H1 (cell line): ENCODE results near the gene ASB7. TPM values are rescaled to one million over a fixed set of nuclear protein-coding genes. Genes with fewer than 3 reads are reported as not detected.

ENCODE experiments used
- CTCF ChIA-PET: fragments of 300-600 bp; sonication (Branson Sonifier 250); formaldehyde crosslinking; loops from one replicate; lab custom pipeline; 2021; ENCODE audit not compliant: partially characterized antibody; lab: Charles Lee
- POLR2A ChIA-PET: fragments of 300-600 bp; sonication (Branson Sonifier 250); formaldehyde crosslinking; loops from one replicate; lab custom pipeline; 2021; ENCODE audit warnings: inconsistent platforms; ENCODE audit not compliant: partially characterized antibody; lab: Charles Lee
- DNase-seq, 2 experiments: peaks; one replicate each; pipeline versions ENCODE4 v3.0.0 to v3.0.0-alpha.2; 2010 to 2022; ENCODE audit warnings: low spot score in 2 of 2, low read depth in 1 of 2, mixed read lengths in 1 of 2
- FAIRE-seq: peaks from 2 replicates; lab custom pipeline; 2011; peaks lifted over from hg19 to GRCh38; lab: Jason Lieb, UNC
- H2AFZ ChIP-seq: 2 replicates; pipeline ENCODE4 v1.8.1; 2012; ENCODE audit warnings: low read length, inconsistent platforms
- H2AK5ac ChIP-seq: 2 replicates; pipeline ENCODE4 v1.6.1; 2013; ENCODE audit warnings: low read depth, low read length
- H2BK120ac ChIP-seq: replicated peaks from 2 replicates; pipeline ENCODE3; 2013; ENCODE audit warnings: low read depth, low read length, inconsistent platforms
- H2BK12ac ChIP-seq: 2 replicates; pipeline ENCODE4 v1.6.1; 2013; ENCODE audit warnings: low read depth, low read length
- H2BK15ac ChIP-seq: 2 replicates; pipeline ENCODE4 v1.6.1; 2013; ENCODE audit warnings: low read length
- H2BK20ac ChIP-seq: 2 replicates; pipeline ENCODE4 v1.6.1; 2013; ENCODE audit warnings: low read length
- H2BK5ac ChIP-seq: 2 replicates; pipeline ENCODE4 v1.6.1; 2013; ENCODE audit warnings: low read depth, low read length
- H3K14ac ChIP-seq: 2 replicates; pipeline ENCODE4 v1.6.1; 2013; ENCODE audit warnings: inconsistent platforms; ENCODE audit not compliant: insufficient read length
- H3K18ac ChIP-seq: 2 replicates; pipeline ENCODE4 v1.6.1; 2013; ENCODE audit warnings: low read length; ENCODE audit errors: extremely low read depth
- H3K23ac ChIP-seq: 2 replicates; pipeline ENCODE4 v1.6.1; 2013; ENCODE audit warnings: inconsistent platforms; ENCODE audit not compliant: insufficient read length
- H3K23me2 ChIP-seq: 2 replicates; pipeline ENCODE4 v1.6.1; 2013; ENCODE audit warnings: low read depth, low read length
- H3K27ac ChIP-seq: 2 replicates; pipeline ENCODE4 v1.6.1; 2011; ENCODE audit warnings: low read depth, low read length, inconsistent platforms
- H3K27me3 ChIP-seq, 4 experiments: replicated peaks in 1 of 4; 1 replicate in 1 of 4; 2 replicates in 3 of 4; pipeline versions ENCODE4 v1.6.1 to v1.8.1; 2011 to 2013; ENCODE audit warnings: low read length in 3 of 4, mild to moderate bottlenecking in 3 of 4, inconsistent platforms in 2 of 4, mixed read lengths in 2 of 4, moderate library complexity in 1 of 4; ENCODE audit not compliant: control insufficient read depth in 3 of 4, insufficient read depth in 3 of 4; ENCODE audit errors: extremely low read depth in 1 of 4
- H3K36me3 ChIP-seq, 4 experiments: 2 replicates each; pipeline versions ENCODE4 v1.6.1 to v1.8.1; 2011 to 2013; ENCODE audit warnings: mild to moderate bottlenecking in 4 of 4, low read length in 3 of 4, moderate library complexity in 2 of 4, control low read depth in 1 of 4, inconsistent platforms in 1 of 4; ENCODE audit not compliant: insufficient read depth in 4 of 4, control insufficient read depth in 2 of 4
- H3K4ac ChIP-seq: replicated peaks from 2 replicates; pipeline ENCODE3; 2013; ENCODE audit warnings: low read length, low read depth, mixed read lengths, inconsistent platforms; ENCODE audit not compliant: insufficient read length
- H3K4me1 ChIP-seq, 4 experiments: replicated peaks in 1 of 4; 1 replicate in 1 of 4; 2 replicates in 3 of 4; pipeline versions ENCODE4 v1.6.1 to v1.8.1; 2011 to 2013; ENCODE audit warnings: low read length in 3 of 4, inconsistent platforms in 2 of 4, mixed read lengths in 1 of 4; ENCODE audit not compliant: insufficient read depth in 4 of 4, control insufficient read depth in 3 of 4
- H3K4me2 ChIP-seq, 2 experiments: 2 replicates each; pipeline versions ENCODE4 v1.6.1 to v1.8.1; 2011 to 2013; ENCODE audit warnings: low read depth in 2 of 2, low read length in 2 of 2, control low read depth in 1 of 2, inconsistent platforms in 1 of 2, mild to moderate bottlenecking in 1 of 2; ENCODE audit not compliant: insufficient read depth in 1 of 2
- H3K4me3 ChIP-seq, 4 experiments: fragments of 200-600, 300-600 bp in 1 of 4; sonication (generic), shearing (Covaris generic), sonication (Bioruptor Twin) in 1 of 4; 2 replicates each; pipeline versions ENCODE4 v1.5.1 to v1.8.1; 2011 to 2016; ENCODE audit warnings: low read length in 4 of 4, low read depth in 3 of 4, control low read depth in 2 of 4, inconsistent platforms in 2 of 4, mild to moderate bottlenecking in 2 of 4, mixed read lengths in 1 of 4, moderate library complexity in 1 of 4; ENCODE audit not compliant: insufficient read depth in 2 of 4; ENCODE audit errors: extremely low read depth in 1 of 4
- H3K56ac ChIP-seq: replicated peaks from 2 replicates; pipeline ENCODE3; 2013; ENCODE audit warnings: low read depth, mild to moderate bottlenecking, mixed read lengths, low read length, inconsistent platforms; ENCODE audit not compliant: insufficient read length
- H3K79me1 ChIP-seq: 2 replicates; pipeline ENCODE4 v1.6.1; 2013; ENCODE audit warnings: low read depth, low read length, control low read depth
- H3K79me2 ChIP-seq, 2 experiments: 2 replicates each; pipeline versions ENCODE4 v1.6.1 to v1.8.1; 2012 to 2013; ENCODE audit warnings: low read length in 2 of 2, mild to moderate bottlenecking in 2 of 2, inconsistent platforms in 1 of 2; ENCODE audit not compliant: insufficient read depth in 2 of 2, control insufficient read depth in 1 of 2
- H3K9ac ChIP-seq, 4 experiments: replicated peaks in 1 of 4; 1 replicate in 1 of 4; 2 replicates in 3 of 4; pipeline versions ENCODE4 v1.6.1 to v1.8.1; 2011 to 2013; ENCODE audit warnings: low read depth in 3 of 4, low read length in 3 of 4, control low read depth in 2 of 4, mild to moderate bottlenecking in 2 of 4, moderate library complexity in 2 of 4, inconsistent platforms in 1 of 4; ENCODE audit errors: extremely low read depth in 1 of 4
- H3K9me3 ChIP-seq, 2 experiments: 2 replicates each; pipeline versions ENCODE4 v1.6.1 to v1.8.1; 2012 to 2013; ENCODE audit warnings: mild to moderate bottlenecking in 2 of 2, moderate library complexity in 2 of 2, control low read depth in 1 of 2, inconsistent platforms in 1 of 2, low read depth in 1 of 2, low read length in 1 of 2, mixed read lengths in 1 of 2; ENCODE audit not compliant: insufficient read depth in 2 of 2
- H4K20me1 ChIP-seq, 2 experiments: replicated peaks in 1 of 2; 2 replicates each; pipeline versions ENCODE3 to v1.8.1; 2011 to 2013; ENCODE audit warnings: inconsistent platforms in 2 of 2, low read length in 2 of 2, mild to moderate bottlenecking in 1 of 2; ENCODE audit not compliant: insufficient read depth in 2 of 2, control insufficient read depth in 1 of 2
- H4K5ac ChIP-seq: 2 replicates; pipeline ENCODE4 v1.6.1; 2013; ENCODE audit warnings: low read length, low read depth, mixed read lengths, inconsistent platforms; ENCODE audit not compliant: insufficient read length
- H4K8ac ChIP-seq: 2 replicates; pipeline ENCODE4 v1.8.0; 2013; ENCODE audit warnings: mild to moderate bottlenecking, moderate library complexity, low read length, inconsistent platforms; ENCODE audit not compliant: insufficient read depth; ENCODE audit errors: extremely low read depth
- H4K91ac ChIP-seq: replicated peaks from 2 replicates; pipeline ENCODE3; 2013; ENCODE audit warnings: low read length, mixed read lengths, inconsistent platforms; ENCODE audit not compliant: insufficient read length
- KDM5A ChIP-seq: fragments of 200-600 bp; IDR thresholded peaks from 2 replicates; pipeline ENCODE4 v1.7.1; 2012; ENCODE audit warnings: mild to moderate bottlenecking, low read length, inconsistent platforms, mixed read lengths
- POU5F1 ChIP-seq: IDR thresholded peaks from 2 replicates; pipeline ENCODE4 v1.6.1; 2011; ENCODE audit warnings: low read depth, mild to moderate bottlenecking, low read length, moderate library complexity
- RXRA ChIP-seq: IDR thresholded peaks from 2 replicates; pipeline ENCODE4 v1.6.1; 2011; ENCODE audit warnings: low read depth, mild to moderate bottlenecking, low read length, moderate library complexity; ENCODE audit not compliant: insufficient read depth
- SIX5 ChIP-seq: IDR thresholded peaks from 2 replicates; pipeline ENCODE4 v1.6.1; 2011; ENCODE audit warnings: mild to moderate bottlenecking, low read depth, low read length
- SP1 ChIP-seq: IDR thresholded peaks from 2 replicates; pipeline ENCODE4 v1.6.1; 2011; ENCODE audit warnings: low read depth, low read length
- SP2 ChIP-seq: IDR thresholded peaks from 2 replicates; pipeline ENCODE4 v1.6.1; 2012; ENCODE audit warnings: mild to moderate bottlenecking, low read length, inconsistent platforms
- TAF1 ChIP-seq: IDR thresholded peaks from 2 replicates; pipeline ENCODE4 v1.6.1; 2011; ENCODE audit warnings: mild to moderate bottlenecking, low read depth, low read length
- TBP ChIP-seq: IDR thresholded peaks from 2 replicates; pipeline ENCODE4 v1.6.1; 2011; ENCODE audit warnings: low read depth, low read length, improper control_type of control experiment
- TCF12 ChIP-seq: IDR thresholded peaks from 2 replicates; pipeline ENCODE4 v1.6.1; 2011; ENCODE audit warnings: low read depth, mild to moderate bottlenecking, low read length
- TEAD4 ChIP-seq: IDR thresholded peaks from 2 replicates; pipeline ENCODE4 v1.6.1; 2012; ENCODE audit warnings: low read depth, low read length, inconsistent platforms, mixed read lengths
- YY1 ChIP-seq: IDR thresholded peaks from 2 replicates; pipeline ENCODE4 v1.6.1; 2011; ENCODE audit warnings: low read depth, mild to moderate bottlenecking, low read length
- ZNF274 ChIP-seq: IDR thresholded peaks from 2 replicates; pipeline ENCODE4 v1.7.0; 2012; ENCODE audit warnings: low read length, borderline replicate concordance; ENCODE audit errors: extremely low read depth
- WGBS, 2 experiments: shearing (Covaris generic) in 1 of 2; methylation state at CpG; one replicate each; pipeline versions ENCODE4 v1.1.6 to v1.1.7; 2013 to 2015; ENCODE audit warnings: low lambda C conversion rate in 2 of 2, mixed read lengths in 2 of 2, inconsistent platforms in 1 of 2, low coverage in 1 of 2, missing lambda C conversion rate in 1 of 2; ENCODE audit not compliant: insufficient replicate concordance in 2 of 2, insufficient coverage in 1 of 2, insufficient read length in 1 of 2; ENCODE audit errors: extremely low coverage in 1 of 2, missing lambda C conversion rate in 1 of 2; 5-methylcytosine and 5-hydroxymethylcytosine counted together
- polyA plus RNA-seq, 7 experiments: library from polyadenylated mRNA; depleted of rRNA in 3 of 7; stranded (reverse) in 5 of 7; unstranded in 2 of 7; fragments of >200 nt in 5 of 7; fragments of 200-250 nt in 2 of 7; gene quantifications; 1 replicate in 5 of 7; 2 replicates in 1 of 7; 4 replicates in 1 of 7; pipeline versions ENCODE4 v1.2.1 to v1.2.3, GENCODE V29; 2011 to 2013; ENCODE audit warnings: missing spikeins in 2 of 7, mixed read lengths in 2 of 7
- total RNA-seq: library from RNA; stranded (reverse); fragmentation: NEBNext Ultra II Directional; extraction: Animal tissue kit (Norgen Biotek cat#: 25700); gene quantifications from 2 replicates; pipeline ENCODE4 v1.2.1, GENCODE V29; 2021
- TF ChIP-seq, protein P1 (sequence below): IDR thresholded peaks from 2 replicates; pipeline ENCODE4 v1.6.1; 2012; ENCODE audit warnings: low read length, inconsistent platforms

ASB7 gene
- total and polyA plus RNA-seq, 2 of the 8 experiments (the other 6 are each of a cell fraction or from before 2014, with no cell fraction given) = 5.2 to 12.8 TPM

DNA sequence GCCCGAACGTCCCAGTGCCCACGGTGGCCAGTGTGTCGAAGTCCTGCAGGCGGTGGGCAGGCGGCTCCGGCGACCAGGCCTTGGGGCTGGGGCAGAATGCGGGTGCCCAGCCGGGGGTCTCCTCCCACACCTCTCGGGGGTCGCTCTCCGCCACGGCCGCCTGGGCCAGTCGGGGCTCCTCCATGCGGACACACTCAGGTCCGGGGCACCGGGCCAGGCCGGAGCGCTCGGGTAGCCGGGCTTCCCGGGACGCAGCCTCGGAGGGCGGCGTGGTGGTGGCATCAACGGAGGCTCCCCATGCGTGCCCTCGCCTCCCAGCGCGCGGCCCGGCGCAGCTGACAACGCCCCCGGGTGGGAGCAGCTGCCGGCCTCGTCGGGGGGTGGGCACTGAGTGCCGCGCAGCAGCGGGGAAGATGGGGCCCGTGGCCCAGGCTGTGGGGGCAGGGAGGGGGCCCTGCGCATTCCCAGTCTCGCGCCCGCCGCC is 43.6 kb upstream of the ASB7 start:
- H2BK120ac ChIP-seq = no peak overlapping the region
- no peaks in the 10 kb centered on the region for H4K20me1 ChIP-seq
- no peaks in the 10 kb centered on the region for H3K4me1 ChIP-seq
- no peak overlapping the region for H3K4me3 ChIP-seq
- H2BK20ac ChIP-seq = no peak overlapping the region
- no peak overlapping the region for H2AFZ ChIP-seq
- peaks cover 0 to 6% (median 0%) of the 10 kb centered on the region in 4 experiments; a peak in 1 of 8 replicates for H3K36me3 ChIP-seq
- H3K27me3 ChIP-seq = no peaks in the 10 kb centered on the region
- H2BK15ac ChIP-seq = no peak overlapping the region
- peaks cover 11 to 44% of the 10 kb centered on the region in 2 experiments; a peak in 3 of 4 replicates for H3K9me3 ChIP-seq
- H3K56ac ChIP-seq = no peak overlapping the region
- no peak overlapping the region for H2BK5ac ChIP-seq
- H4K5ac ChIP-seq = no peak overlapping the region
- no peak overlapping the region for H2AK5ac ChIP-seq
- H4K91ac ChIP-seq = no peak overlapping the region
- DNase-seq (no peak), FAIRE-seq (no peak)
- POLR2A ChIA-PET = no interaction called here
- no peak overlapping the region for H3K27ac ChIP-seq
- CTCF ChIA-PET = no interaction called here
- no peaks in the 10 kb centered on the region for H3K79me2 ChIP-seq
- no peaks in the 10 kb centered on the region for H3K23me2 ChIP-seq
- H3K9ac ChIP-seq = no peak overlapping the region
- no peak overlapping the region for H3K23ac ChIP-seq
- no peak overlapping the region for H4K8ac ChIP-seq
- H3K4ac ChIP-seq = no peak overlapping the region
- H3K14ac ChIP-seq = no peak overlapping the region
- 96% methylated on average over 23 of the region's 50 CpGs; no CpG with 5 or more reads in 1 of the 2 experiments for WGBS, 2 experiments
- TF ChIP-seq YY1 (no peak), SP1 (no peak), TEAD4 (no peak), TCF12 (no peak), ZNF274 (no peak), SP2 (no peak), SIX5 (no peak), RXRA (no peak), TBP (no peak), TAF1 (no peak), POU5F1 (no peak), KDM5A (no peak)
- TF ChIP-seq, protein P1, sequence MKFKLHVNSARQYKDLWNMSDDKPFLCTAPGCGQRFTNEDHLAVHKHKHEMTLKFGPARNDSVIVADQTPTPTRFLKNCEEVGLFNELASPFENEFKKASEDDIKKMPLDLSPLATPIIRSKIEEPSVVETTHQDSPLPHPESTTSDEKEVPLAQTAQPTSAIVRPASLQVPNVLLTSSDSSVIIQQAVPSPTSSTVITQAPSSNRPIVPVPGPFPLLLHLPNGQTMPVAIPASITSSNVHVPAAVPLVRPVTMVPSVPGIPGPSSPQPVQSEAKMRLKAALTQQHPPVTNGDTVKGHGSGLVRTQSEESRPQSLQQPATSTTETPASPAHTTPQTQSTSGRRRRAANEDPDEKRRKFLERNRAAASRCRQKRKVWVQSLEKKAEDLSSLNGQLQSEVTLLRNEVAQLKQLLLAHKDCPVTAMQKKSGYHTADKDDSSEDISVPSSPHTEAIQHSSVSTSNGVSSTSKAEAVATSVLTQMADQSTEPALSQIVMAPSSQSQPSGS = no peak
- H3K79me1 ChIP-seq = no peaks in the 10 kb centered on the region
- no peak overlapping the region for H2BK12ac ChIP-seq
- H3K18ac ChIP-seq = no peak overlapping the region
- no peak overlapping the region for H3K4me2 ChIP-seq
